ENCODE measurements around the gene ADIPOQ.
"Not testable (repeated sequence)": the region's sequence is repeated elsewhere in the genome, so short reads cannot be mapped to it uniquely, and the experiment has no call there.

ADIPOQ gene

GRCh38 chr3:186895406-186895805, 52.9 kb downstream of the ADIPOQ start:
- in situ Hi-C loops (cut with MboI; ENCODE audit: low sequenced_read_pairs) = loop anchor here (25.0 kb wide), 1 partner anchor 817 kb away; the partner anchor contains the start of gene RTP2

- in situ Hi-C loops (cut with MboI; ENCODE audit: low sequenced_read_pairs) = loop anchor here (25.0 kb wide), 1 partner anchor 816 kb away; the partner anchor contains the start of gene RTP2
These were observed 53.5 kb downstream of the ADIPOQ start for GRCh38 chr3:186896006-186896405.

GRCh38 chr3:186896875-186897274, 54.4 kb downstream of the ADIPOQ start:
- in situ Hi-C loops (cut with MboI; ENCODE audit: low sequenced_read_pairs) = loop anchor here (25.0 kb wide), 1 partner anchor 815 kb away; the partner anchor contains the start of gene RTP2

GRCh38 chr3:186901135-186901734, 58.7 kb downstream of the ADIPOQ start:
- in situ Hi-C loops (cut with MboI; ENCODE audit: low sequenced_read_pairs) = no loop called here

- in situ Hi-C loops (cut with MboI; ENCODE audit: low sequenced_read_pairs) = no loop called here
These were observed 59.6 kb downstream of the ADIPOQ start for GRCh38 chr3:186902154-186902553.

- in situ Hi-C loops (cut with MboI; ENCODE audit: low sequenced_read_pairs) = no loop called here
These were observed 60.2 kb downstream of the ADIPOQ start for GRCh38 chr3:186902713-186903112.

- in situ Hi-C loops (cut with MboI; ENCODE audit: low sequenced_read_pairs) = not testable (repeated sequence)
These were observed 61.2 kb downstream of the ADIPOQ start for GRCh38 chr3:186903676-186904075.

GRCh38 chr3:186907075-186907474, 64.6 kb downstream of the ADIPOQ start:
- in situ Hi-C loops (cut with MboI; ENCODE audit: low sequenced_read_pairs) = not testable (repeated sequence)

All from HL-60/S4 treated with retinoic acid at 250 ng/mL for 4 days and 3 days (cell line).